Activated CD4-positive, alpha-beta T cell treated with anti-CD3 and anti-CD28 coated beads, Interleukin-2, amount 50 U/mL, for 48 hours (primary cell): ENCODE results near the gene LAMTOR1.
"Not testable (repeated sequence)": the region's sequence is repeated elsewhere in the genome, so short reads cannot be mapped to it uniquely, and the experiment has no call there.

Experiments used
- DNase-seq, 2 experiments: peaks; one replicate each; pipeline ENCODE4 v3.0.0-alpha.2; 2020

Gene LAMTOR1

GRCh38 chr11:72102946-72103753 is at the start of gene LAMTOR1:
Gene LAMTOR1 (minus strand): TSS chr11:72103297. CDS start chr11:72103224, 73 bp downstream.
- DNase-seq: peak; percentile 99

GRCh38 chr11:72150882-72151281 is 47.8 kb upstream of the LAMTOR1 start:
- no peak for DNase-seq

- no peak for DNase-seq
These were observed 43.5 kb upstream of the LAMTOR1 start for GRCh38 chr11:72146625-72147024.

- no peak for DNase-seq
These were observed 41.9 kb upstream of the LAMTOR1 start for GRCh38 chr11:72144807-72145565.

- DNase-seq: not testable (repeated sequence)
These were observed 39.4 kb upstream of the LAMTOR1 start for GRCh38 chr11:72142543-72142942.

GRCh38 chr11:72142086-72142485 is 39.0 kb upstream of the LAMTOR1 start:
- DNase-seq: not testable (repeated sequence)

- DNase-seq: peak; percentile 29 to 45
These were observed 38.0 kb upstream of the LAMTOR1 start for GRCh38 chr11:72141066-72141465.

GRCh38 chr11:72140661-72141060 is 37.6 kb upstream of the LAMTOR1 start:
- no peak for DNase-seq

- DNase-seq: no peak
These were observed 36.4 kb upstream of the LAMTOR1 start for GRCh38 chr11:72139500-72139899.

GRCh38 chr11:72138821-72139390 is 35.8 kb upstream of the LAMTOR1 start:
- DNase-seq: no peak

GRCh38 chr11:72136684-72137262 is 33.7 kb upstream of the LAMTOR1 start:
- no peak for DNase-seq

GRCh38 chr11:72135891-72136683 is 33.0 kb upstream of the LAMTOR1 start:
- no peak for DNase-seq

- not testable (repeated sequence) for DNase-seq
These were observed 32.4 kb upstream of the LAMTOR1 start, which contains the start of gene FOLR3 for GRCh38 chr11:72135473-72135872. Gene FOLR3 (plus strand): TSS chr11:72135725. CDS start chr11:72135953, 228 bp downstream.

- DNase-seq: no peak
These were observed 29.5 kb upstream of the LAMTOR1 start for GRCh38 chr11:72132646-72133045.

GRCh38 chr11:72129381-72129780 is 26.3 kb upstream of the LAMTOR1 start:
- no peak for DNase-seq

GRCh38 chr11:72127923-72128322 is 24.8 kb upstream of the LAMTOR1 start:
- DNase-seq: no peak

GRCh38 chr11:72125956-72126355 is 22.9 kb upstream of the LAMTOR1 start:
- no peak for DNase-seq

GRCh38 chr11:72124046-72124445 is 20.9 kb upstream of the LAMTOR1 start:
- no peak for DNase-seq

GRCh38 chr11:72123117-72123653 is 20.1 kb upstream of the LAMTOR1 start:
- no peak for DNase-seq

- DNase-seq: no peak
These were observed 19.5 kb upstream of the LAMTOR1 start for GRCh38 chr11:72122607-72123006.

GRCh38 chr11:72120930-72121329 is 17.8 kb upstream of the LAMTOR1 start:
- no peak for DNase-seq

- DNase-seq: no peak
These were observed 16.1 kb upstream of the LAMTOR1 start for GRCh38 chr11:72119198-72119597.
